ENCODE data around the gene OSM.

DNA sequence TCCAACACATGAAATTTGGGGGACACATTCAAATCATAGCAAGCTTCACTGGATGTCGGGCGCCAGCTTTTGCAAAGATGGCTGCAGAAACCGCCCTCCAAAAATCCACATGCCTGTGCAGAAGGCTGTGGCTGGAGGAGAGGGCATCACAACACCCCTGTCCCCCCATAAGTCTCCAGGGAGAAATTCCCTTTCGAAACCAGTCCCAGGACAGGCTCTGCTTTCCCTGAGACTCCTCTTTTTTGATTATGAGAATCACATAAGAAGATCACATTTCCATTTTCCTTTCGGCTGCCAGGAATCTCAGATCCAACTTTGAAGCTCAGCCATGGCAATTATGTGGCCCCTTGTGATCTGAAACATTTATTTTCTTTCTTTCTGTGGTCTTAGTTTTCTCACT lies 29.8 kb downstream of the OSM start:
- TF ChIP-seq, protein P1, sequence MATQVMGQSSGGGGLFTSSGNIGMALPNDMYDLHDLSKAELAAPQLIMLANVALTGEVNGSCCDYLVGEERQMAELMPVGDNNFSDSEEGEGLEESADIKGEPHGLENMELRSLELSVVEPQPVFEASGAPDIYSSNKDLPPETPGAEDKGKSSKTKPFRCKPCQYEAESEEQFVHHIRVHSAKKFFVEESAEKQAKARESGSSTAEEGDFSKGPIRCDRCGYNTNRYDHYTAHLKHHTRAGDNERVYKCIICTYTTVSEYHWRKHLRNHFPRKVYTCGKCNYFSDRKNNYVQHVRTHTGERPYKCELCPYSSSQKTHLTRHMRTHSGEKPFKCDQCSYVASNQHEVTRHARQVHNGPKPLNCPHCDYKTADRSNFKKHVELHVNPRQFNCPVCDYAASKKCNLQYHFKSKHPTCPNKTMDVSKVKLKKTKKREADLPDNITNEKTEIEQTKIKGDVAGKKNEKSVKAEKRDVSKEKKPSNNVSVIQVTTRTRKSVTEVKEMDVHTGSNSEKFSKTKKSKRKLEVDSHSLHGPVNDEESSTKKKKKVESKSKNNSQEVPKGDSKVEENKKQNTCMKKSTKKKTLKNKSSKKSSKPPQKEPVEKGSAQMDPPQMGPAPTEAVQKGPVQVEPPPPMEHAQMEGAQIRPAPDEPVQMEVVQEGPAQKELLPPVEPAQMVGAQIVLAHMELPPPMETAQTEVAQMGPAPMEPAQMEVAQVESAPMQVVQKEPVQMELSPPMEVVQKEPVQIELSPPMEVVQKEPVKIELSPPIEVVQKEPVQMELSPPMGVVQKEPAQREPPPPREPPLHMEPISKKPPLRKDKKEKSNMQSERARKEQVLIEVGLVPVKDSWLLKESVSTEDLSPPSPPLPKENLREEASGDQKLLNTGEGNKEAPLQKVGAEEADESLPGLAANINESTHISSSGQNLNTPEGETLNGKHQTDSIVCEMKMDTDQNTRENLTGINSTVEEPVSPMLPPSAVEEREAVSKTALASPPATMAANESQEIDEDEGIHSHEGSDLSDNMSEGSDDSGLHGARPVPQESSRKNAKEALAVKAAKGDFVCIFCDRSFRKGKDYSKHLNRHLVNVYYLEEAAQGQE (IDR thresholded peaks at IDR 0.05; ENCODE audit: insufficient read depth in 1 of 2, low read depth in 2 of 2, low read length in 1 of 2): no peak
- TF ChIP-seq, protein P2, sequence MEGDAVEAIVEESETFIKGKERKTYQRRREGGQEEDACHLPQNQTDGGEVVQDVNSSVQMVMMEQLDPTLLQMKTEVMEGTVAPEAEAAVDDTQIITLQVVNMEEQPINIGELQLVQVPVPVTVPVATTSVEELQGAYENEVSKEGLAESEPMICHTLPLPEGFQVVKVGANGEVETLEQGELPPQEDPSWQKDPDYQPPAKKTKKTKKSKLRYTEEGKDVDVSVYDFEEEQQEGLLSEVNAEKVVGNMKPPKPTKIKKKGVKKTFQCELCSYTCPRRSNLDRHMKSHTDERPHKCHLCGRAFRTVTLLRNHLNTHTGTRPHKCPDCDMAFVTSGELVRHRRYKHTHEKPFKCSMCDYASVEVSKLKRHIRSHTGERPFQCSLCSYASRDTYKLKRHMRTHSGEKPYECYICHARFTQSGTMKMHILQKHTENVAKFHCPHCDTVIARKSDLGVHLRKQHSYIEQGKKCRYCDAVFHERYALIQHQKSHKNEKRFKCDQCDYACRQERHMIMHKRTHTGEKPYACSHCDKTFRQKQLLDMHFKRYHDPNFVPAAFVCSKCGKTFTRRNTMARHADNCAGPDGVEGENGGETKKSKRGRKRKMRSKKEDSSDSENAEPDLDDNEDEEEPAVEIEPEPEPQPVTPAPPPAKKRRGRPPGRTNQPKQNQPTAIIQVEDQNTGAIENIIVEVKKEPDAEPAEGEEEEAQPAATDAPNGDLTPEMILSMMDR (IDR thresholded peaks at IDR 0.05): no peak
- no peak for TF ChIP-seq POLR2AphosphoS5 (IDR thresholded peaks at IDR 0.05; ENCODE audit: low read depth, low read length)
